GM12892 (cell line): ENCODE results near the gene SSH2.

ENCODE experiments used
- POLR2A ChIP-seq: IDR thresholded peaks from 2 replicates; pipeline ENCODE4 v1.6.1; 2011; ENCODE audit warnings: low read depth, low read length, control low read depth
- TAF1 ChIP-seq: IDR thresholded peaks from 2 replicates; pipeline ENCODE4 v1.6.1; 2011; ENCODE audit warnings: low read depth, mild to moderate bottlenecking, control low read depth, low read length, borderline replicate concordance

- TF ChIP-seq POLR2A (no peak), TAF1 (no peak)
Measured at GRCh38 chr17:29618272-29619065, 311.6 kb downstream of the SSH2 start.
